GM12878 (cell line): ENCODE data around the gene CAB39L. TPM values are rescaled to one million over a fixed set of nuclear protein-coding genes. Genes with fewer than 3 reads are reported as not detected.

ENCODE experiments used
- ATAC-seq: fragments of 200-7000 bp; cut with Tn5 transposase; 3 replicates; pipeline ENCODE4 v1.9.1; 2020; ENCODE audit warnings: mild to moderate bottlenecking, moderate library complexity
- BruUV-seq: library from RNA; stranded (reverse); fragments of 400-500 nt; replicated peaks from 2 replicates; lab custom pipeline; 2021; lab: Mats Ljungman, UMichigan
- CTCF ChIA-PET: fragments of 300-600 bp; sonication (Branson Sonifier 250); formaldehyde crosslinking; extraction: SDS; loops from one replicate; lab custom pipeline; 2021; ENCODE audit warnings: inconsistent platforms; lab: Yijun Ruan, JAX
- POLR2A ChIA-PET: fragments of 350-600 bp; formaldehyde crosslinking; extraction: SDS; loops from one replicate; lab custom pipeline; 2021; ENCODE audit warnings: inconsistent platforms; lab: Charles Lee
- RAD21 ChIA-PET: fragments of 300-600 bp; sonication (Branson Sonifier 250); formaldehyde crosslinking; loops from one replicate; lab custom pipeline; 2023; ENCODE audit warnings: antibody characterized with exemption; ENCODE audit not compliant: unreplicated experiment; lab: Charles Lee
- SMC1A ChIA-PET: fragments of 300-600 bp; sonication (Branson Sonifier 250); formaldehyde crosslinking; loops from one replicate; lab custom pipeline; 2023; ENCODE audit not compliant: unreplicated experiment, uncharacterized antibody; lab: Charles Lee
- DNase-seq: peaks from one replicate; pipeline ENCODE4 v3.0.0-alpha.2; 2011; ENCODE audit warnings: low read depth, low spot score
- FAIRE-seq: peaks from 3 replicates; lab custom pipeline; 2011; peaks lifted over from hg19 to GRCh38; lab: Jason Lieb, UNC
- H2AFZ ChIP-seq: 2 replicates; pipeline ENCODE4 v1.6.0; 2011; ENCODE audit warnings: low read depth, low read length, control low read depth; ENCODE audit not compliant: control insufficient read depth
- H3K27ac ChIP-seq: 2 replicates; pipeline ENCODE4 v1.5.1; 2011; ENCODE audit warnings: control low read depth; ENCODE audit not compliant: control insufficient read depth, insufficient read depth
- H3K27me3 ChIP-seq, 2 experiments: replicated peaks in 1 of 2; 2 replicates each; pipeline versions ENCODE4 v1.6.0 to v1.6.1; 2011; ENCODE audit warnings: low read length in 1 of 2; ENCODE audit not compliant: control insufficient read depth in 2 of 2, insufficient read depth in 2 of 2
- H3K36me3 ChIP-seq, 2 experiments: 2 replicates each; pipeline ENCODE4 v1.5.1; 2011; ENCODE audit warnings: low read length in 1 of 2; ENCODE audit not compliant: control insufficient read depth in 2 of 2, insufficient read depth in 2 of 2
- H3K4me1 ChIP-seq: 2 replicates; pipeline ENCODE4 v1.6.1; 2011; ENCODE audit warnings: mild to moderate bottlenecking, low read length, moderate library complexity, mixed read lengths; ENCODE audit not compliant: control insufficient read depth, insufficient read depth
- H3K4me2 ChIP-seq: 2 replicates; pipeline ENCODE4 v1.6.0; 2011; ENCODE audit warnings: control low read depth; ENCODE audit not compliant: control insufficient read depth, insufficient read depth
- H3K4me3 ChIP-seq: fragments of 200-600 bp; sonication (generic); 2 replicates; pipeline ENCODE4 v1.5.1; 2016
- H3K79me2 ChIP-seq: 2 replicates; pipeline ENCODE4 v1.6.0; 2011; ENCODE audit warnings: low read length; ENCODE audit not compliant: control insufficient read depth, insufficient read depth
- H3K9ac ChIP-seq: 2 replicates; pipeline ENCODE4 v1.8.0; 2011; ENCODE audit warnings: low read length, control low read depth, mixed read lengths; ENCODE audit not compliant: control insufficient read depth, insufficient read depth
- H3K9me3 ChIP-seq: replicated peaks from 3 replicates; pipeline ENCODE4 v1.5.1; 2011; ENCODE audit warnings: mild to moderate bottlenecking, low read length; ENCODE audit not compliant: control insufficient read depth, insufficient read depth
- H4K20me1 ChIP-seq: 2 replicates; pipeline ENCODE4 v1.6.0; 2011; ENCODE audit not compliant: control insufficient read depth, insufficient read depth
- CHD1 ChIP-seq: IDR thresholded peaks from 2 replicates; pipeline ENCODE4 v1.6.1; 2012; ENCODE audit warnings: low read depth, low read length, improper control_type of control experiment
- CREB1 ChIP-seq: IDR thresholded peaks from 2 replicates; pipeline ENCODE4 v1.6.1; 2012; ENCODE audit warnings: low read depth, mild to moderate bottlenecking, inconsistent platforms
- IRF4 ChIP-seq: IDR thresholded peaks from 2 replicates; pipeline ENCODE4 v1.6.1; 2011; ENCODE audit warnings: low read depth, low read length
- MYB ChIP-seq: fragments of 150-350 bp; IDR thresholded peaks from 2 replicates; pipeline ENCODE4 v1.6.1; 2014; ENCODE audit warnings: mild to moderate bottlenecking, low read depth, low read length, borderline replicate concordance
- PAX8 ChIP-seq: fragments of 450-650 bp; IDR thresholded peaks from 2 replicates; pipeline ENCODE4 v1.6.1; 2017; ENCODE audit warnings: mild to moderate bottlenecking, moderate library complexity
- RAD21 ChIP-seq: IDR thresholded peaks from 2 replicates; pipeline ENCODE4 v1.6.1; 2011; ENCODE audit warnings: mild to moderate bottlenecking, low read depth, low read length, moderate library complexity; ENCODE audit not compliant: insufficient read depth
- RAD51 ChIP-seq: fragments of 450-650 bp; IDR thresholded peaks from 2 replicates; pipeline ENCODE4 v1.6.1; 2016; ENCODE audit warnings: moderate library complexity, mild to moderate bottlenecking, inconsistent platforms
- RCOR1 ChIP-seq: conservative IDR thresholded peaks from 2 replicates; pipeline ENCODE4 v1.6.1; 2012; ENCODE audit warnings: low read depth, low read length, improper control_type of control experiment
- ZBED1 ChIP-seq: IDR thresholded peaks from 2 replicates; pipeline ENCODE4 v1.6.1; 2016; ENCODE audit warnings: borderline replicate concordance
- ZBTB11 ChIP-seq: fragments of 450-650 bp; formaldehyde crosslinking; IDR thresholded peaks from 2 replicates; pipeline ENCODE4 v1.5.0; 2022; ENCODE audit warnings: mild to moderate bottlenecking, missing genetic modification characterization
- ZZZ3 ChIP-seq: IDR thresholded peaks from 2 replicates; pipeline ENCODE4 v1.6.1; 2011; ENCODE audit warnings: low read depth; ENCODE audit not compliant: control insufficient read depth, insufficient read length
- WGBS: methylation state at CpG from one replicate; pipeline ENCODE4 v1.1.6; 2016; ENCODE audit warnings: low lambda C conversion rate; ENCODE audit not compliant: insufficient replicate concordance, insufficient coverage; ENCODE audit errors: missing lambda C conversion rate; 5-methylcytosine and 5-hydroxymethylcytosine counted together
- in situ Hi-C: fragments of 300-500 bp; cut with MboI; formaldehyde crosslinking; loops from 9 replicates; pipeline ENCODE4 v1.14.3; 2018; ENCODE audit warnings: mixed read lengths
- intact Hi-C: fragments of 100-400 bp; cut with micrococcal nuclease; formaldehyde crosslinking; loops from one replicate; pipeline ENCODE4 v1.14.2; 2022; ENCODE audit not compliant: unreplicated experiment
- polyA plus RNA-seq, 11 experiments: library from polyadenylated mRNA; depleted of rRNA in 4 of 11; unstranded in 6 of 11; stranded (reverse) in 5 of 11; fragments of >200 nt; fragmentation: Nextera tagmentation in 4 of 11; fragmentation: Illumina TruSeq in 1 of 11; extraction: Ambion mirVana in 4 of 11; extraction: Trizol in 1 of 11; gene quantifications; 1 replicate in 1 of 11; 2 replicates in 10 of 11; pipeline versions ENCODE4 v1.2.1 to v1.2.3, GENCODE V29; 2011 to 2016; ENCODE audit warnings: inconsistent platforms in 2 of 11, missing spikeins in 2 of 11, low read depth in 1 of 11
- total RNA-seq, 4 experiments: library from RNA; depleted of rRNA in 3 of 4; stranded (reverse); fragments of >200 nt in 3 of 4; fragmentation: Illumina TruSeq in 1 of 4; extraction: Trizol in 1 of 4; gene quantifications; 2 replicates each; pipeline versions ENCODE4 v1.2.1 to v1.2.3, GENCODE V29; 2013 to 2021

Gene CAB39L
- total and polyA plus RNA-seq, 10 of the 15 experiments (the other 5 are each of a cell fraction or from before 2014, with no cell fraction given), result 0.88 to 3.0 (median 1.7) TPM

DNA sequence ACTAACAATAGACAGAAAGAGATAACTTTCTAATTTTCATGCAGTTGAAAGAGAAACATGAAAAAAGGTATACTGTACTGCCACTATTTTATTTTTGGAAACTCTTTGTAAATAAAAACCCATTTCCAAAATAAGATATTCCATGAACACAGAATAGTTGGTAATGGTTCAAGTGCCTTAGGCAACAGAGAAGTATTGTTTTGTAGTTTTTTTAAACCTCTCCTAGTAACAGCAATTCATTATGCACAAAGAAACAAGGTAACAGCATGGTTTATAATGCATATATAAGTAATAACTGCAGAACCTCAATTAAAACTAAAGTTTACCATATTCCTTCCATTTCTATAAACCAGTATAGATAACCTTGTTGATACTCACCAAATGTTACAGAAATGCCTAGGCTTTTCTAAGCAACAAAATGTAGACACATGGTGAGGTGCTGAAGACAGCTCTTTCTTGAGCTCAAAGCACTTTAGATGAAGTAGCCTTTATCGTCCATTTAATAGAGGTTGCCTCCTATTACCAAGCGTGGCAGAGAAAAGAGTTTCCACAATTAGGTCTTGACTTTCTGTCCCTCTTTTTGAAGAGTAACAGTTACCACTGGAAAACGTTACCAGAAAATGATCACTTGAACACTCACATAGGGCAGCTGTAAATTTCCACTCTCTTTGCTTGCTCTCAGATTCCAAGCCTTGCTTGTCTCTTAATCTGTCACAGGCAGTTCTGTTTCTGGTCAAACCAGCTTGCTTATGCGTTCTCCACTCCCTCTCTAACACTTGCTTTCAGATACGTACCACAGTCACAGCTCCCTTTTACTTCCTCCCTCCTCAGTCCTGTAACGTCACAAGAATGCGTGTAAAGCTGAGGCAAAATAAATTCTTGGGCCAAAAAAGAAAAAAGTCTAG, 42.9 kb downstream of the CAB39L start:
- in situ Hi-C loops (no loop called here), intact Hi-C loops (no loop called here)
- no peaks in the 10 kb centered on the region for H3K4me1 ChIP-seq
- ChIA-PET POLR2A (interaction anchor here (0.5 kb wide), 1 partner anchor 34 kb away, joined by 5 read pairs; no protein-coding TSS in a partner anchor), RAD21 (interaction anchor here (1.0 kb wide), 1 partner anchor 207 kb away, joined by 4 read pairs; no protein-coding TSS in a partner anchor), CTCF (interaction anchor here (1.0 kb wide), 1 partner anchor 206 kb away, joined by 3 read pairs; no protein-coding TSS in a partner anchor), SMC1A (interaction anchor here (1.4 kb wide), 1 partner anchor 22 kb away, joined by 3 read pairs; no protein-coding TSS in a partner anchor)
- ATAC-seq (0 out of 3 replicates have a peak, but pooled peaks have one; percentile 39), DNase-seq (no peak), FAIRE-seq (peak; percentile 81)
- H2AFZ ChIP-seq, result peak overlapping the region; percentile 96
- no peak for TF ChIP-seq ZZZ3
- TF ChIP-seq CREB1, result 0 out of 2 replicates have a peak, but pooled peaks have one; percentile 25
- H3K27me3 ChIP-seq, result no peaks in the 10 kb centered on the region; a peak in 1 of 4 replicates
- no peaks in the 10 kb centered on the region; the same call in none of the 3 replicates for H3K9me3 ChIP-seq
- H3K36me3 ChIP-seq, result no peaks in the 10 kb centered on the region
- BruUV-seq, result no TSS peak
- H3K9ac ChIP-seq, result no peak overlapping the region
- peak overlapping the region; percentile 75 for H3K4me2 ChIP-seq
- no peaks in the 10 kb centered on the region for H3K79me2 ChIP-seq
- H3K27ac ChIP-seq, result peak overlapping the region; percentile 18; the same call in 1 of the 2 replicates
- 20% methylated on average over 7 of the region's 7 CpGs for WGBS
- no peaks in the 10 kb centered on the region for H4K20me1 ChIP-seq
- no peak overlapping the region for H3K4me3 ChIP-seq

GRCh38 chr13:49399801-49400472, 43.9 kb downstream of the CAB39L start:
- ChIA-PET RAD21 (no interaction called here), POLR2A (no interaction called here), CTCF (no interaction called here), SMC1A (no interaction called here)
- FAIRE-seq, result no peak
- no TSS peak for BruUV-seq
- H3K27me3 ChIP-seq, result no peaks in the 10 kb centered on the region; a peak in 1 of 4 replicates
- WGBS, result 50% methylated on average over 1 of the region's 1 CpG
- H3K9me3 ChIP-seq, result no peaks in the 10 kb centered on the region; the same call in none of the 3 replicates
- DNase-seq, result no peak
- intact Hi-C loops (no loop called here), in situ Hi-C loops (no loop called here)
- H4K20me1 ChIP-seq, result no peaks in the 10 kb centered on the region
- no peak overlapping the region for H2AFZ ChIP-seq
- no peak overlapping the region for H3K9ac ChIP-seq
- H3K4me2 ChIP-seq, result no peak overlapping the region
- ATAC-seq, result no peak
- H3K4me1 ChIP-seq, result no peaks in the 10 kb centered on the region
- H3K27ac ChIP-seq, result no peak overlapping the region
- H3K79me2 ChIP-seq, result no peaks in the 10 kb centered on the region
- no peaks in the 10 kb centered on the region for H3K36me3 ChIP-seq
- H3K4me3 ChIP-seq, result no peak overlapping the region
- no peak for TF ChIP-seq RAD51
- no peak for TF ChIP-seq CHD1
- no peak for TF ChIP-seq RAD21
- no peak for TF ChIP-seq MYB
- no peak for TF ChIP-seq RCOR1
- TF ChIP-seq ZBED1, result no peak
- TF ChIP-seq IRF4, result no peak
- no peak for TF ChIP-seq PAX8
- no peak for TF ChIP-seq ZBTB11 (CRISPR knock-in tag)
